Small intestine (tissue), 7 donors: ENCODE results near the gene CHST11. TPM values are rescaled to one million over a fixed set of nuclear protein-coding genes. Genes with fewer than 3 reads are reported as not detected.

ENCODE experiments used
- DNase-seq, 2 donors: peaks; one replicate each; pipeline versions ENCODE4 v3.0.0 to v3.0.0-alpha.2; 2013
- FAIRE-seq: peaks from 2 replicates; lab custom pipeline; 2012; peaks lifted over from hg19 to GRCh38; lab: Jason Lieb, UNC
- H3K27ac ChIP-seq, 3 donors: one replicate each; pipeline ENCODE4 v1.5.1; 2013; ENCODE audit warnings: low read length in 2 of 3, mild to moderate bottlenecking in 2 of 3, control low read depth in 1 of 3, inconsistent platforms in 1 of 3, low read depth in 1 of 3, moderate library complexity in 1 of 3
- H3K27me3 ChIP-seq, 3 donors: one replicate each; pipeline ENCODE4 v1.6.1; 2013; ENCODE audit warnings: low read length in 3 of 3, inconsistent platforms in 1 of 3; ENCODE audit not compliant: control insufficient read depth in 3 of 3, insufficient read depth in 3 of 3
- H3K36me3 ChIP-seq, 3 donors: one replicate each; pipeline ENCODE4 v1.6.1; 2013; ENCODE audit warnings: low read length in 3 of 3, inconsistent platforms in 1 of 3, low read depth in 1 of 3, mild to moderate bottlenecking in 1 of 3, moderate library complexity in 1 of 3; ENCODE audit not compliant: control insufficient read depth in 3 of 3, insufficient read depth in 2 of 3
- H3K4me1 ChIP-seq, 3 donors: one replicate each; pipeline ENCODE4 v1.6.1; 2013; ENCODE audit warnings: low read length in 2 of 3, inconsistent platforms in 1 of 3, low read depth in 1 of 3, mild to moderate bottlenecking in 1 of 3, moderate library complexity in 1 of 3; ENCODE audit not compliant: control insufficient read depth in 3 of 3, insufficient read depth in 2 of 3
- H3K4me3 ChIP-seq, 3 donors: one replicate each; pipeline ENCODE4 v1.5.1; 2013; ENCODE audit warnings: low read length in 3 of 3, control low read depth in 1 of 3, inconsistent platforms in 1 of 3, low read depth in 1 of 3, mild to moderate bottlenecking in 1 of 3, moderate library complexity in 1 of 3
- H3K9me3 ChIP-seq, 2 donors: one replicate each; pipeline ENCODE4 v1.6.1; 2013; ENCODE audit warnings: low read depth in 1 of 2, low read length in 1 of 2; ENCODE audit not compliant: control insufficient read depth in 2 of 2, insufficient read depth in 1 of 2
- WGBS, 3 donors: extraction: QIAGEN DNeasy Blood & Tissue Kit; methylation state at CpG; one replicate each; pipeline ENCODE4 v1.1.7; 2013; 5-methylcytosine and 5-hydroxymethylcytosine counted together
- polyA plus RNA-seq, 4 donors: library from polyadenylated mRNA; stranded (reverse) in 3 of 4; unstranded in 1 of 4; fragments of 200-250 nt in 3 of 4; fragments of 120-200 nt in 1 of 4; gene quantifications; one replicate each; pipeline versions ENCODE4 v1.2.1 to v1.2.3, GENCODE V29; 2013
- donor health status: healthy with polysubstance abuse.
- donor health status: control.
- donor health status: control.
- donor health status: Bipolar disorder and iron deficiency.
- donor health status: healthy.

The CHST11 gene
- polyA plus RNA-seq, 4 donors, result 0.89 to 3.0 (median 2.0) TPM

- FAIRE-seq, result no peak
- Histone ChIP-seq H3K4me1 (peaks cover 0 to 11% (median 3%) of the 10 kb centered on the region in 3 donors), H3K4me3 (no peak overlapping the region), H3K9me3 (no peaks in the 10 kb centered on the region), H3K36me3 (no peaks in the 10 kb centered on the region), H3K27me3 (no peaks in the 10 kb centered on the region), H3K27ac (no peak overlapping the region)
- no peak for DNase-seq
- WGBS, 3 donors, result 59 to 66% (median 60%) methylated on average over 7 of the region's 7 CpGs
Measured at GRCh38 chr12:104579718-104580495, 123.2 kb downstream of the CHST11 start.

GRCh38 chr12:104581005-104581570, 124.3 kb downstream of the CHST11 start:
- peaks cover 0 to 3% (median 0%) of the 10 kb centered on the region in 3 donors for H3K27me3 ChIP-seq
- H3K9me3 ChIP-seq, result no peaks in the 10 kb centered on the region
- H3K4me1 ChIP-seq, result peaks cover 0 to 11% (median 3%) of the 10 kb centered on the region in 3 donors
- DNase-seq (peak; percentile 50 to 82), FAIRE-seq (no peak)
- WGBS, 3 donors, result 31 to 33% (median 31%) methylated on average over 2 of the region's 2 CpGs
- no peaks in the 10 kb centered on the region for H3K36me3 ChIP-seq
- H3K4me3 ChIP-seq, result no peak overlapping the region
- H3K27ac ChIP-seq, result peak overlapping the region in 1 of 3 donors; percentile 33

GRCh38 chr12:104582739-104583138, 126.0 kb downstream of the CHST11 start:
- Histone ChIP-seq H3K27me3 (peaks cover 0 to 5% (median 0%) of the 10 kb centered on the region in 3 donors), H3K4me1 (peaks cover 0 to 11% (median 3%) of the 10 kb centered on the region in 3 donors), H3K4me3 (no peak overlapping the region), H3K27ac (no peak overlapping the region), H3K36me3 (no peaks in the 10 kb centered on the region), H3K9me3 (no peaks in the 10 kb centered on the region)
- WGBS, 3 donors, result 79 to 86% (median 83%) methylated on average over 4 of the region's 4 CpGs
- FAIRE-seq, result no peak
- DNase-seq, result no peak

- peaks cover 0 to 11% (median 3%) of the 10 kb centered on the region in 3 donors for H3K4me1 ChIP-seq
- H3K4me3 ChIP-seq, result no peak overlapping the region
- H3K9me3 ChIP-seq, result no peaks in the 10 kb centered on the region
- DNase-seq (no peak), FAIRE-seq (no peak)
- H3K36me3 ChIP-seq, result no peaks in the 10 kb centered on the region
- WGBS, 3 donors, result 47 to 73% (median 62%) methylated on average over 4 of the region's 4 CpGs
- H3K27me3 ChIP-seq, result peaks cover 0 to 5% (median 0%) of the 10 kb centered on the region in 3 donors
- no peak overlapping the region for H3K27ac ChIP-seq
Measured at GRCh38 chr12:104583301-104583700, 126.6 kb downstream of the CHST11 start.

GRCh38 chr12:104585448-104586055, 128.8 kb downstream of the CHST11 start:
- Histone ChIP-seq H3K27ac (no peak overlapping the region), H3K9me3 (no peaks in the 10 kb centered on the region), H3K27me3 (peaks cover 0 to 5% (median 0%) of the 10 kb centered on the region in 3 donors), H3K4me1 (peaks cover 0 to 8% (median 3%) of the 10 kb centered on the region in 3 donors), H3K4me3 (no peak overlapping the region), H3K36me3 (no peaks in the 10 kb centered on the region)
- DNase-seq, result no peak
- 91 to 96% (median 95%) methylated on average over 4 of the region's 4 CpGs for WGBS, 3 donors
- no peak for FAIRE-seq

GRCh38 chr12:104586351-104586919, 129.7 kb downstream of the CHST11 start:
- H3K4me1 ChIP-seq, result peaks cover 0 to 7% (median 2%) of the 10 kb centered on the region in 3 donors
- H3K36me3 ChIP-seq, result no peaks in the 10 kb centered on the region
- no peaks in the 10 kb centered on the region for H3K9me3 ChIP-seq
- no peak overlapping the region for H3K4me3 ChIP-seq
- H3K27ac ChIP-seq, result no peak overlapping the region
- DNase-seq (no peak), FAIRE-seq (no peak)
- H3K27me3 ChIP-seq, result peaks cover 0 to 5% (median 0%) of the 10 kb centered on the region in 3 donors
- 38 to 70% (median 42%) methylated on average over 7 of the region's 7 CpGs for WGBS, 3 donors

- no peak for FAIRE-seq
- WGBS, 3 donors, result 69 to 90% (median 78%) methylated on average over 11 of the region's 11 CpGs
Measured at GRCh38 chr12:104588047-104588920, 131.5 kb downstream of the CHST11 start.

More at GRCh38 chr12:104588047-104588920, 131.5 kb downstream of the CHST11 start:
- Histone ChIP-seq H3K4me1 (peaks cover 0 to under 1% (median 0%) of the 10 kb centered on the region in 3 donors), H3K9me3 (no peaks in the 10 kb centered on the region), H3K4me3 (no peak overlapping the region), H3K36me3 (no peaks in the 10 kb centered on the region), H3K27me3 (peaks cover 0 to 5% (median 0%) of the 10 kb centered on the region in 3 donors), H3K27ac (no peak overlapping the region)
- peak in 1 of 2 donors; percentile 47 for DNase-seq
